Ishikawa (cell line): ENCODE data around the gene S100A10.

Source experiments
- CEBPB ChIP-seq: IDR thresholded peaks from 2 replicates; pipeline ENCODE4 v1.6.1; 2012
- CREB1 ChIP-seq: IDR thresholded peaks from 2 replicates; pipeline ENCODE4 v1.6.1; 2012; ENCODE audit warnings: low read depth
- EGR1 ChIP-seq: IDR thresholded peaks from 2 replicates; pipeline ENCODE4 v1.6.1; 2012
- EP300 ChIP-seq: IDR thresholded peaks from 2 replicates; pipeline ENCODE4 v1.6.1; 2012; ENCODE audit warnings: borderline replicate concordance
- FOXM1 ChIP-seq: IDR thresholded peaks from 2 replicates; pipeline ENCODE4 v1.6.1; 2012; ENCODE audit warnings: low read depth, borderline replicate concordance
- MAX ChIP-seq: IDR thresholded peaks from 2 replicates; pipeline ENCODE4 v1.6.1; 2012
- NFIC ChIP-seq: IDR thresholded peaks from 2 replicates; pipeline ENCODE4 v1.6.1; 2012
- RAD21 ChIP-seq: IDR thresholded peaks from 2 replicates; pipeline ENCODE4 v1.6.1; 2012; ENCODE audit warnings: low read depth
- REST ChIP-seq: IDR thresholded peaks from 2 replicates; pipeline ENCODE4 v1.6.1; 2012; ENCODE audit warnings: low read depth, mild to moderate bottlenecking
- TAF1 ChIP-seq: IDR thresholded peaks from 2 replicates; pipeline ENCODE4 v1.6.1; 2012; ENCODE audit warnings: low read depth, mild to moderate bottlenecking
- TCF12 ChIP-seq: IDR thresholded peaks from 2 replicates; pipeline ENCODE4 v1.6.1; 2012; ENCODE audit warnings: low read depth
- TEAD4 ChIP-seq: IDR thresholded peaks from 2 replicates; pipeline ENCODE4 v1.6.1; 2012
- USF1 ChIP-seq: IDR thresholded peaks from 2 replicates; pipeline ENCODE4 v1.6.1; 2012
- YY1 ChIP-seq: IDR thresholded peaks from 2 replicates; pipeline ENCODE4 v1.6.1; 2012; ENCODE audit warnings: low read depth
- ZBTB7A ChIP-seq: IDR thresholded peaks from 2 replicates; pipeline ENCODE4 v1.6.1; 2012; ENCODE audit warnings: low read depth

The S100A10 gene

GRCh38 chr1:151940541-151940940 lies 53.1 kb downstream of the S100A10 start:
- no peak for TF ChIP-seq CREB1
- TF ChIP-seq RAD21: no peak
- TF ChIP-seq USF1: no peak
- no peak for TF ChIP-seq ZBTB7A

- TF ChIP-seq RAD21 (no peak), REST (no peak), ZBTB7A (no peak)
These were observed 53.9 kb downstream of the S100A10 start for GRCh38 chr1:151939779-151940178.

- no peak for TF ChIP-seq EGR1
- no peak for TF ChIP-seq YY1
- no peak for TF ChIP-seq ZBTB7A
- no peak for TF ChIP-seq RAD21
These were observed 54.5 kb downstream of the S100A10 start for GRCh38 chr1:151939141-151939540.

GRCh38 chr1:151936653-151937052 lies 57.0 kb downstream of the S100A10 start:
- TF ChIP-seq REST: no peak
- TF ChIP-seq TCF12: no peak
- TF ChIP-seq EP300: no peak
- TF ChIP-seq CEBPB: no peak
- TF ChIP-seq USF1: no peak
- TF ChIP-seq CREB1: no peak
- TF ChIP-seq TAF1: no peak
- TF ChIP-seq MAX: no peak

GRCh38 chr1:151935894-151936602 lies 57.6 kb downstream of the S100A10 start:
- TF ChIP-seq EP300 (no peak), MAX (no peak), ZBTB7A (no peak), EGR1 (no peak), YY1 (no peak), REST (no peak), TCF12 (no peak), FOXM1 (no peak), TEAD4 (no peak), CREB1 (no peak)

- TF ChIP-seq TAF1 (no peak), FOXM1 (no peak), EP300 (no peak), TEAD4 (no peak), NFIC (no peak), MAX (no peak)
These were observed 58.5 kb downstream of the S100A10 start for GRCh38 chr1:151935154-151935553.
